Activated CD4-positive, alpha-beta T cell treated with anti-CD3 and anti-CD28 coated beads, Interleukin-2, amount 50 U/mL, for 1 hour (primary cell): ENCODE measurements around the gene ARL2BP.
"Not testable (repeated sequence)": the region's sequence is repeated elsewhere in the genome, so short reads cannot be mapped to it uniquely, and the experiment has no call there.

ENCODE experiments used
- DNase-seq: peaks from one replicate; pipeline ENCODE4 v3.0.0-alpha.2; 2020

The ARL2BP gene

DNA sequence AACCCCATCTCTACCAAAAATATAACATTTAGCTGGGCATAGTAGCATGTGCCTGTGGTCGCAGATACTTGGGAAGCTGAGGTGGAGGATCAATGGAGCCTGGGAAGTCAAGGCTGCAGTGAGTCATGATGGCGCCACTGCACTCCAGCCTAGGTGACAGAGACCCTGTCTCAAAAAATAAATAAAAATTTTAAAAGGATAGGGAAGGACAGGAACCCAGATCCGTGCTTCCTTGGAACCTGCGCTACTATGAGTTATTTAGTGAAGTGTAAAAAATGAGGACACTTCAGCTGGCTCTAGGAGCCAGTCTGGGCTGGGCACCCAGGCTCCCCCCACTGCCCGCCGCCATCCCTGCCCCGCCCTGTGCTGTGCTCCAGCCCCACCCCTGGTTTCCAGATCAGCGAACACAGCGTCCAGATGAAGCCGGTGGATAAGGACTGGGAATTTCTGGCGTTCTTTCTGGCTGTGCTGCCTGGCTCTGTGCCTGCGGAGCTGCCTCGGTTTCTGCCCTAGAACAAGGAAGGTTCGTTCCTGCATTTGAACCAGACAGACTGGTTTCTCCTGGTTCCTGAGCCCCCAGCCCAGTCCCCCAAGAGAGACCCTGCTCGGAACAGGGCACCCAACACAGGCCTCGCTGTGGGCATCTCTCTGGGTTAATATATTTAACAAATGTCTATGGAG lies 20.9 kb downstream of the ARL2BP start:
- no peak for DNase-seq

DNA sequence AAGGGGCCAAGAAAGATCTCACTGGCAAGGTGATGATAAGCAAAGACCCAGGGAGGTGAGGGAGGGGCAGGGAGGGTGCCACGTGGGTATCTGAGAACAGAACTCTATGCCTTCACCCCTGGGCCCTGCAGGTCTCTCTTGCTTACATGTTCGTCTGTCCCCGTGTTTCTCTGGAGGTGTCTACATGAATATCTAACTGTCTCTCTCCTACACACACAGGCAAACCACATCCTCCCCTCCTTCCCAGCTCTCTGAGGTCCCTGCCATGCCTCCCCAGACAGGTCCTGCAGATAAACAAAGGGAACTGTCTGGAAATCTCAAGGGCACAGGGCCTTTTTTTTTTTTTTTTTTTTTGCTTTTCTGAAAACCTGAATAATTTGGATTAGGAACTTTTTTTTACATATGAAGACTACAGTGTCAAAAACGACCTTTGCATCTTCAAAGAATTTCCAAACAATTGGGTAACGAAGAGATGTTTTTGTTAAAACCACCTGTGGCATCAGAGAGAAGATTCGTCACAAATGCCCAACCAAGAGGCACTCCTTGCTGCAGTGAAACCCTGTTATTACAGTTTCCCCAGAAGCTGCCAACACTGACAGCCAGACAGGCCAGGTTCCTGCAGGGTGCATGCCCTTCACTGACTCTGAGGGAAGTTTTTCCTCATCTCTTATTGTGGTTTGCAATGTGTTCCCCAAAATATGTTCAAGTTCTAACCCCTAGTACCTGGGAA lies 21.6 kb downstream of the ARL2BP start:
- peak; percentile 46 for DNase-seq

DNA sequence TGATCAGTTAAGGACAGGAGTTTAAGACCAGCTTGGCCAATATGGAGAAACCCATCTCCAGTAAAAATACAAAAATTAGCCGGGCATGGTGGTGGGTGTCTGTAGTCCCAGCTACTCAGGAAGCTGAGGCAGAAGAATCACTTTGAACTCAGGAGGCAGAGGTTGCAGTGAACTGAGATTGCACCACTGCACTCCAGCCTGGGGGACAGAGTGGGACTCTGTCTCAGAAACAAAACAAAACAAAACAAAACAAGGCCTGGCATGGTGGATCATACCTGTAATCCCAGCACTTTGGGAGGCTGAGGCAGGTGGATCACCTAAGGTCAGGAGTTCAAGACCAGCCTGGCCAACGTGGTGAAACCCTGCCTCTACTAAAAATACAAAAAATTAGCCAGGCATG lies 22.3 kb downstream of the ARL2BP start:
- not testable (repeated sequence) for DNase-seq

DNA sequence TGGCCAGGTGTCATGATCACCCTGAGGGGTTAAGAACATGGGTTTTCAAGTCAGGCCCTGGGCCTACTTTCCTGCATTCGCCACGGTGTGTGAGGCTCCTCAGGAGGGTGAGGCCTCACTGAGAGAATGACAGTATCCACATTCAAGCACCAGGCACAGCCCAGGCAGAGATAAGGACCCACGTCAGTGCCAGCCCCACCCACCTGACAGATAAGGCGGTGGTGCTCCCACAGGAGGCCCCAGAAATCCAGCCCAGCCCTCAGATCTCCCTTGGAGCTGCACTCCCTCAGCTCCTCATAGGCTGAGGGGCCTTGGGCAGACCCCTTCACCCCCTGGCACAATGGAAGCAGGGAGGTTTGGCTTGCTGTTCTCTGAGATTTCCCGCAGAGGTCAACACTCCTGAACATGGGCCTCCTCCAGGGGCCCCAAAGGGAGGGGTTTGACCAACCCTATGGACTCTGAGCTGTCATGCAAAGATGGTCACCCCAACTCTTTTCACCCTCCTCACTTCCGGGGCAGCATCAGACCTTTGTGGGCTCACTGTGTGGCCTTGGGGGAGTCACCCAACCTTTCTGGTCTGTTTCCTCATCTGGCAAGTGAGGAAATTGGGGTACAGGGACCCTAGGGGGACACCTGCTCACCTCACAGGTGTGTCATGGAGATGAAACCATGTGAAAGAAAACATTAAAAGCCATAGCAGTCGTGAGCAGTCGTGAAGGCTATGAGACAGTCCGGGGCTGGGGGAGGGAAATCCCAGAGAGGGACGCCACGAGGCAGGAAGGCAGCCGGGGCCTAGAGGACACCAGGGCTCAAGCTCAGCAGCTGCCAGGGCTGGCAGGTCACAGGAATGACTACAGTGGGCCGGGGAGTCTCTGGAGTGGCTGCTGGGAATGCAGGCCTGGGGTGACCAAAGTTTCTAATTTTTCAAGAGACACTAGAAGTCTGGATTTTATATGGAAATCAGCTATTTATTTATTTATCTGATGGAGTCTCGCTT lies 24.0 kb downstream of the ARL2BP start:
- no peak for DNase-seq

DNA sequence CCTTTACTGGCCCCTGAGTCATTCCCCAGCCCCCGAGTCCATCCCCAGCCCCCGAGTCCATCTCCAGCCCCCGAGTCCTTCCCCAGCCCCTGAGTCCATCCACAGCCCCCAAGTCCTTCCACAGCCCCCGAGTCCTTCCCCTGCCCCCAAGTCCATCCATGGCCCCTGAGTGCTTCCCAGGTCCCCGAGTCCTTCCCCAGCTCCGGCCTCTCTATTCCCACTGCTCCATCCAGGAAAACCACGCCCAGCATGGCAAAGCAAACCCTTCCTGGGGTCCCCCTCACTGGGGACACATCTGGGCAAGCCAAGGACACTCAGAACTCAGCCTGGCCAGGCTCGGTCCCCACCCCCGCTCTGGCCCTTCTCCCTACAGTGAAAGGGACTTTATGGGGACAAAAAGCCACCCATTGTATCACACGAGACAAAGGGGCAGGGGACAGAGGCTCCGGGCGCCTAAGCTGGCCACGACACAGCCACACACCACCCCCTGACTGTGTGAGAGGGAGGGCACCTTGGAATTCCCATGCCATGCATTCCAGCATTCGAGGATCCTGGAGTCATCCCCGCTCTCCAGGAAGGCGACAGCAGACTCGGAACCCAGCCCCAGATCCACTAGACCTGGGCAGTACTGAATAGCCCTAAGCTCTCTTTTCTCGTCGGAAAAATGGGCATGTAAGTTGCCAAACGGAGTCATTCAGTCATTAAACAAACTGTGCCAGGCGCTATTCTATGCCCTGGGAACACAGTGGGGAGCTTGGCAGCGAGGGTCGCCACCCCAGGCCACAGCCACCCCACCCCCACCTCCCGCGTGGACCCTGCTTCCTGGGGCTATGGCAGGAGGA lies 25.4 kb downstream of the ARL2BP start:
- no peak for DNase-seq

DNA sequence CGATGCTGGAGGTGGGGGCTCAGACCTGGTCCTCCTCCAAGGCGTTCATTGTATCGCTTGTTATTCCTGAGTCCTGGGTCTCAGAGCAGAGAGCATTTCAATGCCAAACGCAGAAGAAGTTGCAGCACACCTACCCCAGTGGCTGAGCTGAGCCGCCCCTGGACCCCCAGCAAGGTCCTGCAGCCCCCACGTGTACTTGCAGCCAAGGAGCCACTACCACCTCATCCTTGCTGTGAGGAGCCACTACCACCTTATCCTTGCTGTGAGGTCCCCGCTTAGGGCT lies 25.9 kb downstream of the ARL2BP start:
- no peak for DNase-seq

DNA sequence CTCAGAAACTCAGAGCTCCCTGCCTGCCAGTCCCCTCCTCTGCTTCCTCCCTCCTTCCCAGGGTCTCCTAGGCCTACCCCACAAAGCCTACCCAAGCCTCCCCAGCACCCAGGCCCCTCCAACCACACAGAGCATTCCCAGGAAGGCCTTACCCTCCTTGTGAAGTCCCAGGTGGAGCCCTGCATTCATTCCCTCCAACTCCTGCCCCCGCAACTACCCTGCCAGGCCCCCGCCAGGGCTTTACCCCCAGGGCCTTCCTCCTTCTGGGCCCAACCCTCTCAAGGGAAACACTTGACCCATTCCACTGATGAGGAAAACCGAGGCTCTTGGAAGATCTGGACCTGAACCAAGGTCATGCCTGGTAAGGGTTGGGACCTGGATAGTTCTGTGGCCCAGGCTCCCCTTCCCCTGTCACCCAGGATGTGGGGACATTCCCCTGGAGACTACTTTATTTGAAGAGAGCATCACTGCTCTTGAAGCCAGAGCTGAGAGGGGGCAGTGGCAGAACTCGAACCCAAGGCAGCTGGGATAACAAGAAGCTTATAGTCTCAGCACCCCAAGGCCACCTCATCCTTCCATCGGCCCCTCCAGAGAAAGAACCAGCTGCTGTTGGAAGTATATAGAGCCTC lies 26.9 kb downstream of the ARL2BP start:
- DNase-seq: no peak

DNA sequence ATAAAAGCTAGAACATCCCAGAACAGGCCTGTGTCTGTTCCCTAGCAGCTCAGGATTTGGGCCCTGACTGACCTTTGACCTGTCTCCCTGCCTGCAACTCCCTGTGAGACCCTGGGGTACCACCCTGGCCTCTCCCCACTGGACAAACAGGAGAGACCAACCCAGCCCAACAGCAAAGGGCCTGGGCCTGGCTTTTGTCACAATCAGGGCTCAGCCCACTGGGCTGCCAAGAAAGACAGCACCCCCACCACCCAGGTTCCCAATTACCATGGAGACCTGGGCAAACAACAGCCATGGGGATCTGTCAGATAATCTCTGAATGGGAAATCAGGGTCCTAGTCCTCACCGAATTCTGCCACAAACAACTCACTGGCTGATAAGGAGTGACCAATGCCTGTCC lies 28.3 kb downstream of the ARL2BP start:
- no peak for DNase-seq

DNA sequence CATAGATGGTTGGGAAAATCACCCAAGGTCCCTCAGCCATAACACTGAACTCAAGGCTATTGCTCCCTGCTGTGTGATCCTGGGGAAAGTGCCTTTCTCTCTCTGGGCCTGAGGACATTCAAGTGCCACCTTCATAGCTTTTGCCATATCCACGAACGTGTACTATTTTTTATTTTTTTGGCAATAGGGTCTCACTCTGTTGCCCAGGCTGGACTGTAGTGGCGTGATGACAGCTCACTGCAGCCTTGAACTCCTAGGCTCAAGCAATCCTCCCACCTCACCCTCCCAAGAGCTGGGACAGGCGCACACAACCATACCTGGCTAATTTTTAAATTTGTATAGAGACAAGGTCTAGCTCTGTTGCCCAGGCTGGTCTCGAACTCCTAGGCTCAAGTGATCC lies 28.8 kb downstream of the ARL2BP start:
- no peak for DNase-seq

DNA sequence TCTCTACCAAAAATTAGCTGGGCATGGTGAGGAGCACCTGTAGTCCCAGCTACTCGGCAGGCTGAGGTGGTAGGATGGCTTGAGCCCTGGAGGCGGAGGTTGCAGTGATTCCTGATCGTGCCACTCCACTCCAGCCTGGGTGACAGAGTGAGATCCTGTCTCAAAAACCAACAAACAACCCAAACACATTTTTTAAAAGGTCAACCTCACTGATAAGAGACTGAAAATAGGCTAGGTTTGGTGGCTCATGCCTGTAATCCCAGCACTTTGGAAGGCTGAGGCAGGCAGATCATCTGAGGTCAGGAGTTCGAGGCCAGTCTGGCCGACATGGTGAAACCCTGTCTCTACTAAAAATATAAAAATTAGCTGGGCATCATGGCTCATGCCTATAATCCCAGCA lies 30.9 kb downstream of the ARL2BP start:
- not testable (repeated sequence) for DNase-seq

DNA sequence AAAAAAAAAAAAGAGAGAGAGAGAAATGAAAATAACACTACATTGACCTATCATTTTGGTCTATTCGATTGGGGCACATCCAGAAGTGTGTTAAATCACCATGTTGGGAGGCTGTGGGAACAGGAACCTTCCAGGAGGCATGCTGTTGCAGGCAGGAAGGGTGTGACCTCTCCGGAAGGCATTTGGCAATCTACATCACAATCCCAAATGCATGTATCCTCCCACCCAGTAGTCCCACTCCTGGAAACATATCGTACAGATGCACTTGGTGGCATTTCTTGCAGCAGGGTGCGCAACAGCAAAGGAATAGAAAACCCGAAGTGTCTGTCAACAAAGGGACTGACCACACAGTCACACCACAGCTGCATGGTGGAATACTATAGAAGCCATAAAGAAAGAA lies 31.5 kb downstream of the ARL2BP start:
- DNase-seq: no peak

DNA sequence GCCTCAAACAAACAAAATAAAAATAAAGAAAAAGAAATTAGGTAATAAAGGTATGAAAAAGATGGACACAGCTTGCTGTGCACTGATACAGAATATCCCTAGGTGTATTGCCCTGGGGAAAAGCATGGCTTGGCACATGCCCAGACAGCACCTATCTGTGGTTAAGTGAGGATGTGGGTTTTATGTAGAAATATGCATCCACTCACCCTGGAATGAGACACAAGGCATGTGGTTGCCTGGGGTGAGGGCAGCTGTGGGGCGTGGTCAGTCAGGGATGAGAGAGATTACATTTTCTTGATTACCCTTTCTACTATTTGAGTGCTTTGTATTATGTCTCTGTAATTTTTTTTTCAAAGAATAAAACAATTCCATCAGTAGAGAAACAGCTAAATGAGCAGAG lies 32.5 kb downstream of the ARL2BP start:
- peak; percentile 64 for DNase-seq

DNA sequence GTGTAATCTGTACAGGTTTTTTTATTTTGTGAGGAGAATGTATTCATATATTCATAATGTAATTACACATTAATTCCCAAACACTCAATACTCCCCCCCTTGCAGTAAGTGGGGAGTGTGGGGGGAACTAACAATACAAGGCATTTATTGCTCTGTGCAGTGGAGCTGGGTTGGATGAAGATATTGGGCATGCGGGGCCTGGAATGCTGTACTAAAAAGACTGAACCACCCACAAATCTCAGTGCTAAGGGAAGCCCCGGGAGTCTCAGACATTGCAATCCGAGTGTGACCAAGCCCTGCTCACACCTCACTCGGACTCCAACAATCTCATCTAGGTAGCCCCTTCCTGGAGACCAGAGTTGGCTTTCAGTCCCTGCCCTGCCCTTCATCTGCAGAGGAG lies 33.4 kb downstream of the ARL2BP start:
- DNase-seq: no peak

DNA sequence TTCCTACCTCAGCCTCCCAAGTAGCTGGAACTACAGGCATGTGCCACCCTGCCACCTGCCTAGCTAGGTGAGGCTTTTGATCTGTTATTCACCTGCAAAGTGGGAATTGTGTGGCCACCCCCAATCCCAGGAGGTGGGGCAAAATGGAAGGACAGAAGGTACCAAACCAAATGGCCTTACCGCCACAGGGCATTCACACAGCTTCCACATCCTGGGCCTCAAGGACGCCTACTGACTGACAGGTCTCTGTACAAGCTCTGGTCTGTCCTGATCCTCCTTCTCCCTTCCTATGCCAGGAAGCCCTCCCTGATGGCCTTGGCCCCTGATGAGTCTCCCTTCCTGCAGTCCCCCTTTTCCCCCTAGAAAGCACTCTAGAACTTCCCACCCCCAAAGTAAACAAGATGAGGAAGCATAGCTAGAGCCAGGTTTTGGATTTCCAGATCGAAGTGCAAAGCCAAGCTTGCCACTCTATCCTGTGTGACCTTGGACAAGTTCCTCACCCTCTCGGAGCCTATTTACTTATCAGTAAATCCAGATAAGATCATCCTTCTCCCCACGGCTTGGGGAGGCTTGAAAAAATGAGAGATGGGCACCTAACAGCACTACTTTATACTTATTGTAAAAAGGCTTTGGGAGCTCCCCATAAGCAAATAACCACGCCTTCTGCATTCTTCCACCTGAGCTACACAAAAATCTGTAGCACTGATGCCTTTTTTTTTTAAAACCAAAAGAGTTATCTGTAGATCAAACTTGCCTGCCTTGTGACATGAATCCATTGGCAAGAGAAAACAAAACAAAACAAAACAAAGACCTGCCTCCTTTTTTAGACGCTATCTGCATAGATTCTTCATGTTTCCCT lies 35.0 kb downstream of the ARL2BP start:
- no peak for DNase-seq

DNA sequence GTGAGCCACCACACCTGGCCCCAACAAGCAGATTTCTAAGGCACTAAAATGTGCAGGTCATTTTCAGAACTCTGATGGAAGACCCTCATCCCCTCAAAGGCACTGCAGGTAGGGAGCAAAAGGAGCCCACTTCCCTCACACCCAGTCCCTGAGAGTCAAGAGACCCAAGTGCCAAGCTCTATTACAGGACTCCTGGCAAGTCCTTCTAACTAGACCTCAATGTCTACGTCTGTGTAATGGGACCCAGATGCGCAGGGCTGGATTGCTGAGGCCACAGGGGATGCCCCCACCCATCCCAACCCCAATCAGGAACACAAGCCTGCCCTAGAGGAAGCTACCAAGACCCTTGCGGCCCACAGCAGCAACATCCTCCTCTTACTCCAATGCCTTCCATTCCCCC lies 36.7 kb downstream of the ARL2BP start:
- no peak for DNase-seq

DNA sequence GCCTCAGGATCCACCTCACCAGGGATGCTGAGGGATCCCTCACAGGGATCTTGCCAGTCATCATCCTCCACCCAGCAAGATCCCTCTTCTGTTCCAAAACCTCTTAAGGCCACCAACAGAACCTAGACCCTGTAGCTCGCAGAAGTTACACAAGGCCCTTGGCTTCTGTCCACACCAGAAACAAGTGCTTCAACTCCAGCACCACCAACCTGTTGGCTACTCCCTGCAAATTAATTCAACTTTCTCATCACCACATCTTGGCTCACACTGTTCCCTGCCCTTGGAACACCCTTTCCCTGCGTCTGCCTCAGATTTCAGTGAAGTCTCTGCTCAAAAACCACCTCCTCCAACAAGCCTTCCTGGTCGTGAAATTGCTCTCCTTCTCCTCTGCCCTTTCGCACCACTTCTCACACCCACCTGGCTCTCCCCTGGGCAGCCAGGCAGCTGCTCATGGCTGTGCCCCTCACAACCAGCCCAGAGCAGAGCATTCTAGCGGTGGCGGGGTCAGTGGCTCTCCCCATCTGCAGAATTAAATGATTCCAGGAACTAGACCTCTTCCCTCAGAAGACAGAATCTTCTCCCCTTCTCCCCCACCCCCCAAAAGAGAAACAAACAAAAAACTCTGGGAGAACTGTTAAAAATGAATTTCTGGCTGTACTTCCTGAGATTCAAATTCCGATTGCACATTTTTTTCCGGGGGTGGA lies 37.6 kb downstream of the ARL2BP start:
- DNase-seq: no peak

DNA sequence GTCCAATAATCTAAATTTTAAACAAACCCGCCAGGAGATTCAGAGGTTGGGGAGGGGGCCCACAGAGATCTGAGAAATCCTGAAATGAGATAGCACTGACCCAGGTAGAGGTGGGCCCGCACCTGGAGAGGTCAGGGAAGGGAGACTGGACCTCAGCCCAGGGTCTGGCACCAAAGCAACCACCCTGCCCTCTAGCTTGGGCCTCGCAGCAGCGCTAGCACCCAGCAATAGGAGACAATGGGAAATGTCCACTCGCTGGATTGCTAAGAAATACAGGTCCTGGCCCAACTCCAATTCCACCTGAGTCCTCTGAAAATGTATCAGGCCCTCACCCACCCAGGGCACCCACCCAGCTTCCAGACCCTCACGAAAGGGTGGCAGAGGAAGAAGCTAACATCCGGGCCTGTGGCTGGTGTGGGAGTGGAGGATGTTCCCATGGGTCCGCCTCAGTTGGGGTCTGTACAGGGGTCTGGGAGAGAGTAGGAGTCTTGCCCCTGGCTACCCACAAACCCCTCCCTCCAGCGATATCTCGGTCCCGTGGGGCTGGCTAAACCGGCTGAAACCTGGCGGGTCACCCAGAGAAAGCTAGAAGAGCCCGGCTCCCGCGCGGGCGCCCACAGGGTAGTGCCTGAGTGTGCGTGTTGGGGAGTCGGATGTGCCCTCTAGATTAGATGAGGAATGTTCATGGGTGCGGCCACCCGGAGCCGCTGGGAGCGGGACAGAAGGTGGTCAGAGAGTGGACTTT lies 38.3 kb downstream of the ARL2BP start:
- no peak for DNase-seq

DNA sequence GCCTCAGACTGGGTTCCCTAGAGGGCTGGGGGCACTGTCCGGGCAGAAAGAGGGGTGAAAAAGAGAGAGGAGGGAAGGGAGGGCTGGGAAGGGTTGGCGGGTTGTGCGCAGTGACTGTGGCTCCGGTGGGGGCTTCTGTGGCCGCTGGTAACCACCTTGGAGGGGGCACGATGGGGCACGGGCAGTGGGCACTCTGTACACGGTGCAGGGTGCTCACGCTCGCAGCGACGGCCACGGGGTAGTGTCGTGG lies 38.8 kb downstream of the ARL2BP start:
- no peak for DNase-seq

DNA sequence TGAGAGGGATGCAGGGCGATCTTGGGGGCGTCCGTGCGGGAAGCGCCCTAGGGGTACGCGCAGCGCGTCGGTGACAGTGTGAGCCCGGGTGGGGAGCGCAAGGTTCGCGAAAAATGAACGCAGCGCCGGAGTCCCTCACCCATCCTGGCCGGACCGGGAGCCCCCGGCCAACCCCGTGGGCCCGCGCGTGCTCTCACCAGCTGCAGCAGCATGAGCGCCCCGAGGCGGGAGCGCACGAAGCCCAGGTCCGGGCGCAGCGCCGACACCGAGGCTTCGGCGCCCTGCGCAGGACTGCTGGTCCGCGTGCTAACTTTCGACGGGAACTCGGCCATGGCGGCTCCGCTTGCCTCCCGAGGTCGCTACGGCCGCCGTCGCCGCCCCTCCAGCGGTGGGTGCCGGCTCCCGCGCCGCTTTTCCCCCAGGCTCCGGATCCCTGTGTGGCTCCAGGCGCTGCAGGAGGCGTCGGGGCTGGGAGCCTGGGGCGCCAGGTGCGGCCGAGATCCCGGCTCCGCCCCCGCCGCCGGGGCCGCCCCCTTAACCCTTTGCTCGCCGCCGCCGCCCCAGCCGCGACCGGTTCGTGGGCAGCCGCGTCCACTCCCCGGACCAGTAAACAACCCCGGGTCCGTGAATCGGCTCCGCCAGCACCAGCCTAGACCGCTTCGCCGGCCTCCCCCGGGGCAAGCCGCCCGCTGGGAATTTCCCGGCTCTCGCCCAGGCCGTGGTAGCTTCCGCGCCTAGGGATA lies 39.3 kb downstream of the ARL2BP start, which contains the start of gene PLLP:
TSS of gene PLLP (minus strand) at position 464 of the 743 bp plus-strand sequence. CDS start at position 332, 132 bp downstream.
- peak; percentile 38 for DNase-seq
